ENCODE measurements around the gene CPB1.

Gene CPB1

GRCh38 chr3:148839805-148840204, 12.2 kb downstream of the CPB1 start:
- no peak for DNase-seq

- DNase-seq, result no peak
These were observed 12.8 kb downstream of the CPB1 start for GRCh38 chr3:148840451-148840850.

GRCh38 chr3:148845756-148846395, 18.3 kb downstream of the CPB1 start:
- DNase-seq, result no peak

- DNase-seq, result no peak
These were observed 19.7 kb downstream of the CPB1 start for GRCh38 chr3:148847351-148847750.

GRCh38 chr3:148848410-148848809, 20.8 kb downstream of the CPB1 start:
- DNase-seq, result no peak

GRCh38 chr3:148852271-148852992, 24.8 kb downstream of the CPB1 start:
- DNase-seq, result no peak

GRCh38 chr3:148853076-148853475, 25.5 kb downstream of the CPB1 start:
- DNase-seq, result no peak

- DNase-seq, result no peak
These were observed 26.4 kb downstream of the CPB1 start for GRCh38 chr3:148854061-148854460.

GRCh38 chr3:148856384-148856783, 28.8 kb downstream of the CPB1 start:
- no peak for DNase-seq

- DNase-seq, result no peak
These were observed 29.7 kb downstream of the CPB1 start for GRCh38 chr3:148857316-148857715.

- no peak for DNase-seq
These were observed 33.8 kb downstream of the CPB1 start for GRCh38 chr3:148861277-148861869.

- no peak for DNase-seq
These were observed 35.7 kb downstream of the CPB1 start for GRCh38 chr3:148863297-148863696.

GRCh38 chr3:148863814-148864213, 36.2 kb downstream of the CPB1 start:
- no peak for DNase-seq

- DNase-seq, result no peak
These were observed 37.4 kb downstream of the CPB1 start, which contains the start of gene CPA3 for GRCh38 chr3:148865049-148865448. CPA3 (plus strand) TSS chr3:148865296; CDS start chr3:148865308, 12 bp downstream.

GRCh38 chr3:148866261-148866660, 38.6 kb downstream of the CPB1 start:
- DNase-seq, result no peak

GRCh38 chr3:148873270-148873927, 45.8 kb downstream of the CPB1 start:
- DNase-seq, result no peak

GRCh38 chr3:148873977-148874376, 46.4 kb downstream of the CPB1 start:
- no peak for DNase-seq

GRCh38 chr3:148878095-148878494, 50.5 kb downstream of the CPB1 start:
- DNase-seq, result no peak

GRCh38 chr3:148879256-148879655, 51.6 kb downstream of the CPB1 start:
- no peak for DNase-seq

GRCh38 chr3:148880681-148881080, 53.1 kb downstream of the CPB1 start:
- no peak for DNase-seq

- DNase-seq, result no peak
These were observed 53.7 kb downstream of the CPB1 start for GRCh38 chr3:148881286-148881685.

- DNase-seq, result no peak
These were observed 54.7 kb downstream of the CPB1 start for GRCh38 chr3:148882288-148882687.

- no peak for DNase-seq
These were observed 55.6 kb downstream of the CPB1 start for GRCh38 chr3:148883163-148883562.

- DNase-seq, result no peak
These were observed 56.6 kb downstream of the CPB1 start for GRCh38 chr3:148884261-148884660.

Measured in stimulated activated CD4-positive, alpha-beta T cell treated with anti-CD3 and anti-CD28 coated beads, Interleukin-15, amount 100 ng/mL, for 24 hours (primary cell).